ENCODE measurements around the gene IMMP2L. TPM values are rescaled to one million over a fixed set of nuclear protein-coding genes. Genes with fewer than 3 reads are reported as not detected.

IMMP2L gene
- polyA plus RNA-seq, 4 donors: 38.6 to 48.8 (median 40.6) TPM

GRCh38 chr7:110914263-110914662 is 648.0 kb downstream of the IMMP2L start:
- no peak for DNase-seq (ENCODE audit: low read depth in 4 of 4, low spot score in 2 of 4)

GRCh38 chr7:110911632-110912031 is 650.7 kb downstream of the IMMP2L start:
- DNase-seq (ENCODE audit: low read depth in 4 of 4, low spot score in 2 of 4): no peak

- DNase-seq (ENCODE audit: low read depth in 4 of 4, low spot score in 2 of 4): no peak
Measured at GRCh38 chr7:110909117-110909516, 653.2 kb downstream of the IMMP2L start.

- no peak for DNase-seq (ENCODE audit: low read depth in 4 of 4, low spot score in 2 of 4)
Measured at GRCh38 chr7:110905773-110906566, 656.3 kb downstream of the IMMP2L start.

GRCh38 chr7:110898516-110898915 is 663.8 kb downstream of the IMMP2L start:
- DNase-seq (ENCODE audit: low read depth in 4 of 4, low spot score in 2 of 4): no peak

GRCh38 chr7:110897538-110897937 is 664.8 kb downstream of the IMMP2L start:
- no peak for DNase-seq (ENCODE audit: low read depth in 4 of 4, low spot score in 2 of 4)

- no peak for DNase-seq (ENCODE audit: low read depth in 4 of 4, low spot score in 2 of 4)
Measured at GRCh38 chr7:110894111-110894510, 668.2 kb downstream of the IMMP2L start.

GRCh38 chr7:110891197-110891596 is 671.1 kb downstream of the IMMP2L start:
- no peak for DNase-seq (ENCODE audit: low read depth in 4 of 4, low spot score in 2 of 4)

- DNase-seq (ENCODE audit: low read depth in 4 of 4, low spot score in 2 of 4): no peak
Measured at GRCh38 chr7:110890101-110890500, 672.2 kb downstream of the IMMP2L start.

- no peak for DNase-seq (ENCODE audit: low read depth in 4 of 4, low spot score in 2 of 4)
Measured at GRCh38 chr7:110889335-110889734, 673.0 kb downstream of the IMMP2L start.

- DNase-seq (ENCODE audit: low read depth in 4 of 4, low spot score in 2 of 4): no peak
Measured at GRCh38 chr7:110888641-110889040, 673.7 kb downstream of the IMMP2L start.

- DNase-seq (ENCODE audit: low read depth in 4 of 4, low spot score in 2 of 4): no peak
Measured at GRCh38 chr7:110885474-110885873, 676.8 kb downstream of the IMMP2L start.

- DNase-seq (ENCODE audit: low read depth in 4 of 4, low spot score in 2 of 4): no peak
Measured at GRCh38 chr7:110881721-110882120, 680.6 kb downstream of the IMMP2L start.

- no peak for DNase-seq (ENCODE audit: low read depth in 4 of 4, low spot score in 2 of 4)
Measured at GRCh38 chr7:110880971-110881370, 681.3 kb downstream of the IMMP2L start.

- peak in 2 of 4 donors; percentile 11 to 33 for DNase-seq (ENCODE audit: low read depth in 4 of 4, low spot score in 2 of 4)
Measured at GRCh38 chr7:110877016-110877415, 685.3 kb downstream of the IMMP2L start.

- no peak for DNase-seq (ENCODE audit: low read depth in 4 of 4, low spot score in 2 of 4)
Measured at GRCh38 chr7:110875346-110875745, 686.9 kb downstream of the IMMP2L start.

GRCh38 chr7:110871856-110872255 is 690.4 kb downstream of the IMMP2L start:
- no peak for DNase-seq (ENCODE audit: low read depth in 4 of 4, low spot score in 2 of 4)

GRCh38 chr7:110870926-110871325 is 691.4 kb downstream of the IMMP2L start:
- no peak for DNase-seq (ENCODE audit: low read depth in 4 of 4, low spot score in 2 of 4)

- no peak for DNase-seq (ENCODE audit: low read depth in 4 of 4, low spot score in 2 of 4)
Measured at GRCh38 chr7:110868458-110868857, 693.8 kb downstream of the IMMP2L start.

GRCh38 chr7:110867771-110868170 is 694.5 kb downstream of the IMMP2L start:
- no peak for DNase-seq (ENCODE audit: low read depth in 4 of 4, low spot score in 2 of 4)

GRCh38 chr7:110863258-110863657 is 699.0 kb downstream of the IMMP2L start:
- no peak for DNase-seq (ENCODE audit: low read depth in 4 of 4, low spot score in 2 of 4)

- DNase-seq (ENCODE audit: low read depth in 4 of 4, low spot score in 2 of 4): no peak
Measured at GRCh38 chr7:110861163-110861562, 701.1 kb downstream of the IMMP2L start.

- no peak for DNase-seq (ENCODE audit: low read depth in 4 of 4, low spot score in 2 of 4)
Measured at GRCh38 chr7:110857106-110857505, 705.2 kb downstream of the IMMP2L start.

Measured in left renal cortex interstitium (tissue), 4 donors.